OCI-LY7 (cell line): ENCODE data around the gene TAS2R41.

ENCODE experiments used
- CTCF ChIP-seq: fragments of 200-600 bp; sonication (generic); conservative IDR thresholded peaks from 2 replicates; pipeline ENCODE4 v1.5.1; 2014; ENCODE audit warnings: mild to moderate bottlenecking, antibody characterized with exemption, low read length, moderate library complexity, mixed read lengths
- EZH2phosphoT487 ChIP-seq: fragments of 200-600 bp; sonication (generic); IDR thresholded peaks from 2 replicates; pipeline ENCODE4 v1.6.1; 2018; ENCODE audit warnings: low read depth, borderline replicate concordance, mild to moderate bottlenecking, mixed run types, antibody characterized with exemption, low read length, moderate library complexity, mixed read lengths

GRCh38 chr7:143463556-143463955 is 14.1 kb upstream of the TAS2R41 start:
- no peak for TF ChIP-seq CTCF
- no peak for TF ChIP-seq EZH2phosphoT487
